ENCODE data around the gene LRRC72.
A peak's percentile ranks its signal among the peaks of the same experiment; 100 is the strongest.
"Not testable (repeated sequence)": the region's sequence is repeated elsewhere in the genome, so short reads cannot be mapped to it uniquely, and the experiment has no call there.

Gene LRRC72

GRCh38 chr7:16526742-16527540 lies at the start of gene LRRC72:
LRRC72 (plus strand) TSS chr7:16526825; CDS start chr7:16526953, 128 bp downstream.
- DNase-seq (ENCODE audit: low read depth), result no peak

- no peak for DNase-seq (ENCODE audit: low read depth)
Observed at GRCh38 chr7:16479161-16479560, 47.5 kb upstream of the LRRC72 start.

- no peak for DNase-seq (ENCODE audit: low read depth)
Observed at GRCh38 chr7:16479591-16479990, 47.0 kb upstream of the LRRC72 start.

- DNase-seq (ENCODE audit: low read depth), result peak; percentile 94
Observed at GRCh38 chr7:16484453-16485158, 42.0 kb upstream of the LRRC72 start.

GRCh38 chr7:16491148-16491547 lies 35.5 kb upstream of the LRRC72 start:
- peak; percentile 24 for DNase-seq (ENCODE audit: low read depth)

GRCh38 chr7:16492513-16493062 lies 34.0 kb upstream of the LRRC72 start:
- peak; percentile 39 for DNase-seq (ENCODE audit: low read depth)

- DNase-seq (ENCODE audit: low read depth), result no peak
Observed at GRCh38 chr7:16493266-16493665, 33.4 kb upstream of the LRRC72 start.

GRCh38 chr7:16494551-16494950 lies 32.1 kb upstream of the LRRC72 start:
- DNase-seq (ENCODE audit: low read depth), result no peak

GRCh38 chr7:16494955-16495719 lies 31.5 kb upstream of the LRRC72 start:
- DNase-seq (ENCODE audit: low read depth), result no peak

- DNase-seq (ENCODE audit: low read depth), result no peak
Observed at GRCh38 chr7:16498122-16498521, 28.5 kb upstream of the LRRC72 start.

GRCh38 chr7:16502303-16502702 lies 24.3 kb upstream of the LRRC72 start:
- DNase-seq (ENCODE audit: low read depth), result no peak

- peak; percentile 24 for DNase-seq (ENCODE audit: low read depth)
Observed at GRCh38 chr7:16504019-16504418, 22.6 kb upstream of the LRRC72 start.

- not testable (repeated sequence) for DNase-seq (ENCODE audit: low read depth)
Observed at GRCh38 chr7:16506422-16506821, 20.2 kb upstream of the LRRC72 start.

- peak; percentile 10 for DNase-seq (ENCODE audit: low read depth)
Observed at GRCh38 chr7:16509829-16510228, 16.8 kb upstream of the LRRC72 start.

- DNase-seq (ENCODE audit: low read depth), result no peak
Observed at GRCh38 chr7:16511314-16511713, 15.3 kb upstream of the LRRC72 start.

- no peak for DNase-seq (ENCODE audit: low read depth)
Observed at GRCh38 chr7:16512097-16512496, 14.5 kb upstream of the LRRC72 start.

GRCh38 chr7:16514271-16514670 lies 12.4 kb upstream of the LRRC72 start:
- DNase-seq (ENCODE audit: low read depth), result no peak

GRCh38 chr7:16514729-16515128 lies 11.9 kb upstream of the LRRC72 start:
- DNase-seq (ENCODE audit: low read depth), result no peak

- no peak for DNase-seq (ENCODE audit: low read depth)
Observed at GRCh38 chr7:16515785-16516685, 10.6 kb upstream of the LRRC72 start.

GRCh38 chr7:16519985-16520384 lies 6.6 kb upstream of the LRRC72 start:
- DNase-seq (ENCODE audit: low read depth), result not testable (repeated sequence)

GRCh38 chr7:16524332-16524731 lies 2.3 kb upstream of the LRRC72 start:
- DNase-seq (ENCODE audit: low read depth), result no peak

Data from ELR (cell line).